GM19372 (cell line): Measurements from ENCODE around the gene GSTA2.
"Not testable (repeated sequence)": the region's sequence is repeated elsewhere in the genome, so short reads cannot be mapped to it uniquely, and the experiment has no call there.

ENCODE experiments used
- ATAC-seq: cut with Tn5 transposase; IDR thresholded peaks from one replicate; pipeline ENCODE4 v1.9.1; 2021; ENCODE audit warnings: mild to moderate bottlenecking, low read depth, moderate library complexity; ENCODE audit not compliant: unreplicated experiment

Gene GSTA2

DNA sequence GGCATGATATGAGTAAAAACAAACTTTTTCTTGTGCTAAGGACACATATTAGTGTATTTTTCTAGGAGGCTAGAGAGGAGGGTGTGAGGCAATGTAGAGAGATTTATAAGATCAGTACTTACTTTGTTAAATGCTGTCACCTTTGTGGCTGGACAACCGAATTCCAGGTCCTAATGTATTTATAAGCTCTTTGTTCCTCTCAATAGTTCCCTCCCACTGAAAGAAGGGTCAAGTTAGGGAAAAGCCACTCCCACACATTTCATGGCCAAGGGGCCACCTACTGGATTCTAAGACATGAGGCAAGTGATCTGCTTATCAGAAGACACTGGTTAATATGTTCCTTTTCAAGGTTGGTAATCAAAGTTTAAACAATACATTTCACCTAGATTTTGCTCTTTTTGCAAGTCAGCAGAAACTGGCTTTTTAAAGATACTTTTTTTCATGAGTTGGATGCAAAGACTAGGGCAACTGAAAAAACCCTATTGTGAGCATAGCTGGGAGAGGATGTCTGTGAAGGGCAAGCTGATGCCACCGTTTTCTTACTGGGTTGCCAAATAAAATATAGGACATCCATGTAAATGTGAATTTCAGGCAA is at the start of gene GSTA2:
GSTA2 (minus strand) TSS at position 154 of the 595 bp plus-strand sequence. CDS start 5,528 bp downstream, outside the sequence.
- not testable (repeated sequence) for ATAC-seq

DNA sequence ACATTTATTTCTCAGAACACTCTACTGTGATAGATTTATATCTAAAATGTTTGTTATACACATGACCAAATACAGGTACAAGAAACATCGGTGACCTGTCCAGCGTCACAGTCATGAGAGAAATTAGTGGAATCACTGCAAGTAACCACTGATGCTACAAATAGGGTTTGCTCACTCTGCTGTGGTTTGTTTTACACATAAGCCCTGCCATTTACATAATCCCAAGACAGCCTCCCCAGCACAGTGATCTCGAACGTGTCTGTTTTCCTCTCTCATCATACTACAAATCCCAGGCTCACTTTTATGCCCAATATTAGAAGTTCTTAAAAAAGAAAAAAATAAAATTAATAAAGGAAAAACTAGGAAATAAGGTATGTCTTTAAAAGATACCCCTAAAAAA is 46.5 kb upstream of the GSTA2 start:
- ATAC-seq: not testable (repeated sequence)

DNA sequence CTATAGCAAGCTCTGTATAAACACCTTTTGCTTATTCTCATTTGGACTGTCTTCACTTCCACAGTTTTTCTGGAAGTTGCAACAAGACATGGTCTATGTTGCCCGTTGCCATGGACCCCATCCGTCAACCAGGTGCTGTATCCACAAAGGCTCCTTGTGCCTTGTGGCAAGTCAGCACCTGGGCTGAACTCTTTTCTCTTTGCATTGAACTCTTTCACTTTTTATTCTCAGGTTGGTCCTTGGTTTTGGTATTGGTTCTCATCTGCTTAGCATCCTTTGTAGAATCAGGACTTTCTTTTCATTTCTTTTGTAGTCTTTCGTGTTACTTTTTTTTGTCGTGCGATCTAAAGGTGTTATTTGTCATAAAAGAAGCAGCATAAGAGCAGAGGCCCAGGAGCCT is 45.4 kb upstream of the GSTA2 start:
- ATAC-seq: no peak

DNA sequence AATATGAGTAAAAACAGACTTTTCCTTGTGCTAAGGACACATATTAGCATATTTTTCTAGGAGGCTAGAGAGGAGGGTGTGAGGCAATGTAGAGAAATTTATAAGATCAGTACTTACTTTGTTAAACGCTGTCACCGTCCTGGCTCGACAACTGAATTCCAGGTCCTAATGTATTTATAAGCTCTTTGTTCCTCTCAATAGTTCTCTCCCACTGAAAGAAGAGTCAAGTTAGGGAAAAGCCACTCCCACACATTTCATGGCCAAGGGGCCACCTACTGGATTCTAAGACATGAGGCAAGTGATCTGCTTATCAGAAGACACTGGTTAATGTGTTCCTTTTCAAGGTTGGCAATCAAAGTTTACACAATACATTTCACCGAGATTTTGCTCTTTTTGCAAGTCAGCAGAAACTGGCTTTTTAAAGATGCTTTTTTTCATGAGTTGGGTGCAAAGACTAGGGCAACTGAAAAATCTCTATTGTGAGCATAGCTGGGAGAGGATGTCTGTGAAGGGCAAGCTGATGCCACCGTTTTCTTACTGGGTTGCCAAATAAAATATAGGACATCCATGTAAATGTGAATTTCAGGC is 40.5 kb upstream of the GSTA2 start, which contains the start of gene GSTA1:
GSTA1 (minus strand) TSS at position 149 of the 588 bp plus-strand sequence. CDS start 4,549 bp downstream, outside the sequence.
- ATAC-seq: not testable (repeated sequence)

DNA sequence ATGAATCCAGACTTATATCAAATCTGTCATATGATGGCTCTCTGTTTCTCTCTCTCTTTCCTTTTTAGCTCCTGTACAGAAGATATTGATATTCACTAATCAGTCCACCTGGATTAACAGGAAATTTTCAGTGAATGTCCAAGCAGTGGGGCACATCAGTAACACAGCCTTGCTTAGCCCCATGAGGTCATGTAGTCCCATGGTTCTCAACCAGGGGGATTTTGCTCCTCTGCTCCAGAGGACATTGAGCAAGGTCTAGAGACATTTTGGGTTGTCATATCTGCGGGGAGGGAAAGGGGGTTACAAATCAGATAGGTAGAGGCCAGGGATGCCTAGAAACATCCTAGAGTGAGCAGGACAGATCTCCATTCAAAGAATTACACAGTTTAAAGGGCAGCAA is 39.5 kb upstream of the GSTA2 start:
- ATAC-seq: no peak

DNA sequence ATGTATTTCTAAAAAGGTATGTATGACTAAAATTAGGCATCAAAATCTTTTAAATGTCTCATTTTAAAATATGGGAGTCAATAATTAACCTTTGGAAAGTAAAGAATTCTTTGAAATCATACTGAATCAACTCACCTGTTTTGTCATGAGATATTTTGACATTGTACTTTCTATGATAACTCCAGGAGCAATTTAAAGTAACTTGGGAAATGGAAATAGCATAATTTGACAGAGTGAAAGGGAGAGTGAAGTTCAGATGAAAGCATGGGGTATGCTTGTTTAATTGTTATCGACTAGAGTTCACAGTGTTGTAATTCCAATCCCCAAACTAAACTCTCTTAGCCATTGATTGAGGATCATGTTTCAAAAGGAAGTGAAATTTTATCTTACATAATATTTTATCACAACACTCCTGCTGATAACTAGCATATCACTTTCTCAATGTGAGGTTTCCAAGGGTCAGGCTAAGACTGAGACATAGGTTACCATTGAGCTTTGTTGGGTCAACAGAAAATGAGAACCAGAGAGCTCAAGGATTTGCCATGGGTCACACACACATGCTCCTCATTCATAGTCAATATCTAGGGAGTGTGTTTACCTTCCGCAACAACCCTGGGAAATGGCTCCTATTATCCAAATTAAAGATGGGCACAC is 38.0 kb upstream of the GSTA2 start:
- ATAC-seq: no peak

DNA sequence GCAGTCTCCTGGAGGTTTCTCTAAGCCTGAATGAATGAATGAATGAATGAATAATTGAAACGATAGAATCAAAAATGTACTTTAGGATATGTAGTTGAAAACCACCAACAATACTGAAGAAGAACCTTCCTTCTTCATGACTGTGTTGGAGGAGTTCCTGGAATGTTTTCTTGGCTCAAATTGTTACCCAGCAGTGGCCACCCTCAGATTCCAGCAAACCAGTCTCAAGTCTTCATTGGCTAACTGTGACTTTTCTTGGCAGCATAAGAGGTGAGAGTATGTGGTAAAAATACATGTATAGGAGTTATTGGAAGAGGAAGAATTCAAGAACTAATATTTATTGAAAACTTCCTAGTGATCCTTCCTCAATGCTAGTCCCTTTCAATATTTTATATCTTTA is 36.0 kb upstream of the GSTA2 start:
- not testable (repeated sequence) for ATAC-seq

DNA sequence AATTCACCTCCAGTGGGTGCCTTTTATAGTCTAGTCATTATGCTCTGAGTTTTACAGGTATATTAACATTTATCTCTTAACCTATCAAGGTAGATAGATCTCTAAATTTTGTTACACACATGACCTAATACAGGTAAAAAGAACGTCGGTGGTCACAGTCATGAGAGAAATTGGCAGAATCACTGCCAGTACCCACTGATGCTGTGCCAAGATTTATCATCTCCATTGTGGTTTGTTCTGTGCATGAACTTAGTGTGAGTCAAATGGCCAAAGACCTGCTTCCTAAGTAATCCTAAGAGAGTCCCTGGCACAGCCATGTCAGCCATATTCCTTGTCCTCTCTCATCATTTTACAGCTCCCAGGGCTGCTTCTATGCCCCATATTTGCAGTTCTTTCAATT is 31.1 kb upstream of the GSTA2 start:
- not testable (repeated sequence) for ATAC-seq

DNA sequence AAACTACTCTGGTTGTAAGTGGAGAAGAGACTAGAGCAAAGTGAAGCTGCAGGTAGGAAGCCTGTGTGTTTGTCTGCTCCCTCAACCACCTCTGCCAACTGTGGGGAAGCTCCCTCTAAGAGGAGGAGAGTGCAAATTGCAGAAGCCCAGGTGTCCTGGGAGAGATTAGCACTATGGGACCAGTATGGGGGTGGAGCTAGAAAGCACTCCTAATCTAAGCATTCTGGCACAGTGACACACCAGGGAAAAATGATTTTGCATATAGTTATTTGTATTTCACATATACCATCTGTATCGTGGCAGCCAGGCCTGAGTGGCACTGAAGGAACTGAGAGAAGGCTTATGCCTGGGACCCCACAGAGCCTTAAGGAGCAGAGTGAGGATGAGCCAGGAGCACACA is 27.6 kb upstream of the GSTA2 start:
- ATAC-seq: no peak

DNA sequence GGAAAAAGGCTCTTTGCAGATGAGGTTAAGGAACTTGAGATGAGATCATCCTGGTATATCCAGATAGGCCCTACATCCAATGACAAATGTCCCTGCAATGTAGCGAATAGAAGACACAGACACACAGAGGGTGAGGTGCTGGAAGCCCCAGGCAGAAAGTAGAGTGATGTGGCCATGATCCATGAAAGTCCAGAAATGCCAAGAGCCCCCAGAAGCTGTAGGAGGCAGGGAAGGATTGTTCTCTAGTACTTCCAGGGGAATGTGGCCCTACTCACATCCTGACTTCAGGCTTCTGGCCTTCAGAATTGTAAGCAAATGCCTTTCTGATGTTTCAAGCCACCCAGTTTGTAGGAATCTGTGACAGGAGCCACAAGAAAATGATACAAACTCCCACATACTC is 26.4 kb upstream of the GSTA2 start:
- ATAC-seq: not testable (repeated sequence)

DNA sequence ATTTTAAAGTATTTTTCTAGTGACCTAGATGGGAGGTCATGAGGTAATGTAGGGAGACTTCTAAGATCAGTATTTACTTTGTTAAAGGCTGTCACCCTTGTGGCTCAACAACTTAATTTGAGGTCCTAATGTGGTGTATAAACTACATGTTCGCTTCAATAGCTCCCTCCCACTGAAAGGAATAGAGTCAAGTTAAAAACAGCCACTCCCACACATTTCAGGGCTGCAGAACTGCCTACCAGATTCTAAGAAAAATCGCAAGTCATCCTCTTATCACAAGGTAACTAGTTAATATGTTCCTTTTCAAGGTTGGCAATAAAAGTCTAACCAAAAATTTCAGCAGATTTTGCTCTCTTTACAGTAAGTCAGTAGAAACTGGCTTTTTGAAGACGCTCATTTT is 25.2 kb upstream of the GSTA2 start:
- no peak for ATAC-seq

DNA sequence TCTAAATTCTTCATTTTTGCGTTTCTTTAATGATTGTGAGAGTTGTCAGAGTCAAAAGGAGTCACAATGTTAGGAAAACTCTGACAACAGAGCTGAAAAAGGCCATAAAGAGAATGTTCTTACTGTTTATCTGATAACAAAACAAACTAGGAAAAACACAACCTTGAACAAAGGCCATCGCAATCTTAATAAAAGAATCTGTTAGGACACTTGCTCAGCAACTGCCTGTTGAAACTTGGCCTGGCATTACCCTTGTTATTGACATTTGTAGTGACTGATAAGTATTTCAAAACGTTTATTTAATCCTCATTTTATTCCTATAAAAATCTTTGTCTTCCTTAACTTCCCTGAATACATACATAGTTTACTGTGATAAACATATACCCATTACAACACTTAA is 24.6 kb upstream of the GSTA2 start:
- no peak for ATAC-seq

DNA sequence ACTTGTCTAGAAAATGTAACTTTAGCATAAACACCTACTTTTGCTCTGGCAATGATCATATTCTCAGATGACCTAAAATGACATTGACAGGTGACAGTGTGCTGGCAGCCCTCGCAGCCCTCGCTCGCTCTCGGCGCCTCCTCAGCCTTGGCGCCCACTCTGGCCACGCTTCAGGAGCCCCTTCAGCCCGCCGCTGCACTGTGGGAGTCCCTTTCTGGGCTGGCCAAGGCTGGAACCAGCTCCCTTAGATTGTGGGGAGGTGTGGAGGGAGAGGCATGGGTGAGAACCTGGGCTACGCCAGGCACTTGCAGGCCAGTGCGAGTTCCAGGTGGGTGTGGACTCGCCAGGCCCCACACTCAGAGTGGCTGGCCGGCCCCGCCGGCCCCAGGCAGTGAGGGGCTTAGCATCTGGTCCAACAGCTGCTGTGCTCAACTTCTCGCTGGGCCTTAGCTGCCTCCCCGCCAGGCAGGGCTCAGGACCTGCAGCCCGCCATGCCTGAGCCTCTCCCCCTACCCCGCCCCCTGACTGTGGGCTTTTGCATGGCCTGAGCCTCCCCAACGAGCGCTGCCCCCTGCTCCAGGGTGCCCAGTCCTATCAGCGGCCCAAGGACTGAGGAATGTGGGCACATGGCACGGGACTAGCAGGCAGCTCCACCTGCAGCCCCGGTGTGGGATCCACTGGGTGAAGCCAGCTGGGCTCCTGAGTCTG is 23.1 kb upstream of the GSTA2 start:
- ATAC-seq: no peak

DNA sequence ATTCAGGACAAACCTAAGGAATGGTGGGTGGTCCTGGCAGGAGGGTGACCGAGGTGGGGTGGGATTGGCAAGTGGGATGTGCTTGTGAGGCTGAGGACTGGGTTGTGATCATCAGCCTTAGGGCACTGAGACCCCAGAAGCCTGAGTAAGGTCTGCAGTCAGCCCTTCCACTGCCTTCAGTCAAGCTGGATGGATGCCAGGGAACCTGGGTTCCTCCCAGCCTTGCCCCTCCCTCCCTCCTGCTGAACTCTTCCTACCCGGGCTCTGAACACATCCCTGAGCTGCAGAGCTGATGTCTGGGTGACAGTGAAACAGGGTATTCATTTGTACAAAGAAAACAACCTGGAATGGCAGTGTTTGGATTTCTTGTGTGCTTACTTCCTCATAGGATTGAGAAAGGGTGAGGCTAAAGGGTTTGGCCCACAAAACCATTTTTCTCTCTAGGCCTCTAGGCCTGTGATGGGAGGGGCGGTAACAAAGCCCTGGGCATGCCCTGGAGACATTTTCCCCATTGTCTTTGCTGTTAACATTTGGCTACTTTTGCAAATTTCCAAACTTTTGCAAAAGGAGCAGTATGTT is 19.5 kb upstream of the GSTA2 start:
- not testable (repeated sequence) for ATAC-seq

DNA sequence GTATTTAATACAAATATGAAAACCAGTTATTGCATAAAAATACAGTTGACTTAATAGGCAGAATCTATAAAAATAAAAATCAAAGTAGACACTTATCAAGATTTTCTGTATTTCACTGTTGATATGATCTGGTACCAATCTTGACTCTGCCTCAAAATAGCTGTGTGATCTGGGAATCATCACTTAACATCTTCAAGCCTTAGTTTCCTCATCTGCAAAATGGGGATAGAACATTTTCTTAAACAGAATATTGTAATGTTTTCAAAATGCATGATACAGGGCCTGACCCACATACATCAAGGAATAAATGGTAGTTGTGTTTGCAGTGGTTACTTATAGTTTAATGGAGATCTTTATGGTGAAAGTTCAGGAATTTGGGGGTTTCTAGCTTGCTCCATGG is 18.9 kb upstream of the GSTA2 start:
- ATAC-seq: not testable (repeated sequence)

DNA sequence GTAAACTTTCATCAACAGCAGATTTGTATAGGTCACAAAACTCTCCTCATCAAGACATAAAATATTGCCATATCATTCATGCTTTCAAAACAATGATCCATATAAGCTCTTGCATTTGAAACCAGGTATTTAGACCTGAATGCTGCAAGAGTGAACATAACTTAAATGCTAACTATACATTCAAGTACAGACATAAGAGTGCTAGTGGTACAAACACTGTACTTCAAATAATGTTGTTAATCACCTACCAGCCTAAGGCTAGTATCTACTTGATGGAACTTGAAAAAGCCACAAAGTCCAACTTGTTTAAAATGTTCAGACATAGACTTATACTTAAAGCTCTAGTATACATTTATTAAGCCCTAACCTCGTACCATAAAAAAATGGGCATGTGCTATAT is 16.0 kb upstream of the GSTA2 start:
- no peak for ATAC-seq

DNA sequence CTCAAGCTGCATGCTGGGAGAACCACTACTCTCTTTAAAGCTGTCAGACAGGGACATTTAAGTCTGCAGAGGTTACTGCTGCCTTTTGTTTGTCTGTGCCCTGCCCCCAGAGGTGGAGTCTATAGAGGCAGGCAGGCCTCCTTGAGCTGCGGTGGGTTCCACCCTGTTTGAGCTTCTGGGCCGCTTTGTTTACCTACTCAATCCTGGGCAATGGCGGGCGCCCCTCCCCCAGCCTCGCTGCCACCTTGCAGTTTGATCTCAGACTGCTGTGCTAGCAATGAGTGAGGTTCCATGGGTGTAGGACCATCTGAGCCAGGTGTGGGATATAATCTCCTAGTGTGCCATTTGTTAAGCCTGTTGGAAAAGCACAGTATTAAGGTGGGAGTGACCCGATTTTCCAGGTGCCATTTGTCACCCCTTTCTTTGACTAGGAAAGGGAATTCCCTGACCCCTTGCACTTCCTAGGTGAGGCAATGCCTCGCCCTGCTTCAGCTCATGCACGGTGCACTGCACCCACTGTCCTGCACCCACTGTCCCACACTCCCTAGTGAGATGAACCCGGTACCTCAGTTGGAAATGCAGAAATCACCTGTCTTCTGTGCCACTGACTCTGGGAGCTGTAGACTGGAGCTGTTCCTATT is 13.6 kb upstream of the GSTA2 start:
- not testable (repeated sequence) for ATAC-seq

DNA sequence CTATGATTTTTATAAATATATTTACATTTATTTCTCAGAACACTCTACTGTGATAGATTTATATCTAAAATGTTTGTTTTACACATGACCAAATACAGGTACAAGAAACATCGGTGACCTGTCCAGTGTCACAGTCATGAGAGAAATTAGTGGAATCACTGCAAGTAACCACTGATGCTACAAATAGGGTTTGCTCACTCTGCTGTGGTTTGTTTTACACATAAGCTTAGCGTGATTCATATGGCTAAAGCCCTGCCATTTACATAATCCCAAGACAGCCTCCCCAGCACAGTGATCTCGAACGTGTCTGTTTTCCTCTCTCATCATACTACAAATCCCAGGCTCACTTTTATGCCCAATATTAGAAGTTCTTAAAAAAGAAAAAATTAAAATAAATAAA is 6.1 kb upstream of the GSTA2 start:
- not testable (repeated sequence) for ATAC-seq

DNA sequence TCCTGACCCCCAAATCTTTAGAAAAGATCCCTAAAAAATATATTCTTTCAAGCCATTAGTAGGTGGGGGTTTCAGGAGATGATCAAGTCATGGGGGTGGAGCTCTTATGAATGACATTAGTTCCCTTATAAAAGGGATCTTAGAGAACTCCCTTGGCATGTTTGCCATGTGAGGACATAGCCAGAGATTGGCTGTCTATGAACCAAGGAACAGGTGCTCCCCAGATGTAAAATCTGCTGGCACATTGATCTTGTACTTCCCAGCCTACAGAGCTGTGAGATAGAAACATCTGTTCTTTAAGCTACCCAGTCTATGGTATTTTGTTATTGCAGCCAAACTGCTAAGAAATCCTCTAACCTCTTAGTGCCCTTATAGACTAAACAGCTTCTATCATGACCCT is 4.4 kb upstream of the GSTA2 start:
- ATAC-seq: not testable (repeated sequence)
